Measurements from ENCODE around the gene SLC15A4. TPM values are rescaled to one million over a fixed set of nuclear protein-coding genes. Genes with fewer than 3 reads are reported as not detected.

Gene SLC15A4
- total RNA-seq, 1 experiment from 2014 or later = 21.6 TPM

DNA sequence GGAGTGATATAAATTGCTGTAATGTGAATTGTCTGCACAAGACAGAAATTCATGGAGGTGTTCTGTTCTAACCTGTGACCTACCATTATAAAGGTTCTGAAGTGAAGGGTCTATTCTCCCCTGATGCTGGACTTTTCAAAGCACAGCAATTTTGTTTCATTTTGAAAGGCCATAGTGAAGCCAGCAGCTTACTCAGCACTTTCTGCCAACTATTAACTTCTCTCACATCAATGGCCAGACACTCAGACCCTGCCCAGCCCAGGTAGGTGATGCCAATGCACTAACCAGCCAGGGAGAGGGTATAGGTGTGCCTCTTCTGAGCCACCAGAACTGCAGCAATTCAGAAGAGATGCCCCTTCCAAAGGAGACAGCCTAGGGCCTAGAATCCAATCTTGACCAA lies 43.9 kb downstream of the SLC15A4 start:
- H3T11ph ChIP-seq (ENCODE audit: low read length) = no peak overlapping the region
- no peak overlapping the region for H3K18ac ChIP-seq (ENCODE audit: insufficient read length, low read depth, low read length)
- H3K23ac ChIP-seq (ENCODE audit: insufficient read length, low read depth, low read length) = no peak overlapping the region
- no peaks in the 10 kb centered on the region for H3K23me2 ChIP-seq (ENCODE audit: insufficient read length, low read depth, low read length, poor library complexity, severe bottlenecking)
- no peak overlapping the region for H3K4me2 ChIP-seq (ENCODE audit: insufficient read depth, insufficient read length, low read length)
- no peak overlapping the region for H2AFZ ChIP-seq (ENCODE audit: low read length)
- no peak overlapping the region for H2AK5ac ChIP-seq (ENCODE audit: insufficient read length, low read length)
- Mint-ChIP-seq H3K27me3 (ENCODE audit: low read depth) (peaks cover 11% of the 10 kb centered on the region), H3K4me3 (no peak overlapping the region), H3K27ac (no peak overlapping the region; a peak in 1 of 7 replicates), H3K9me3 (peaks cover 7 to 13% of the 10 kb centered on the region in 2 experiments), H3K4me1 (peaks cover 6% of the 10 kb centered on the region in 2 experiments), H3K36me3 (ENCODE audit: insufficient read depth in 1 of 3, low read depth in 3 of 3) (peaks cover 0 to 9% (median 2%) of the 10 kb centered on the region in 3 experiments; a peak in 4 of 7 replicates)
- no peak overlapping the region for H3K27ac ChIP-seq (ENCODE audit: insufficient read length, low read depth, low read length)
- H3K4me1 ChIP-seq (ENCODE audit: insufficient read depth, low read length) = no peaks in the 10 kb centered on the region
- H3K56ac ChIP-seq (ENCODE audit: insufficient read length, low read depth, low read length) = no peak overlapping the region
- TF ChIP-seq, protein P1, sequence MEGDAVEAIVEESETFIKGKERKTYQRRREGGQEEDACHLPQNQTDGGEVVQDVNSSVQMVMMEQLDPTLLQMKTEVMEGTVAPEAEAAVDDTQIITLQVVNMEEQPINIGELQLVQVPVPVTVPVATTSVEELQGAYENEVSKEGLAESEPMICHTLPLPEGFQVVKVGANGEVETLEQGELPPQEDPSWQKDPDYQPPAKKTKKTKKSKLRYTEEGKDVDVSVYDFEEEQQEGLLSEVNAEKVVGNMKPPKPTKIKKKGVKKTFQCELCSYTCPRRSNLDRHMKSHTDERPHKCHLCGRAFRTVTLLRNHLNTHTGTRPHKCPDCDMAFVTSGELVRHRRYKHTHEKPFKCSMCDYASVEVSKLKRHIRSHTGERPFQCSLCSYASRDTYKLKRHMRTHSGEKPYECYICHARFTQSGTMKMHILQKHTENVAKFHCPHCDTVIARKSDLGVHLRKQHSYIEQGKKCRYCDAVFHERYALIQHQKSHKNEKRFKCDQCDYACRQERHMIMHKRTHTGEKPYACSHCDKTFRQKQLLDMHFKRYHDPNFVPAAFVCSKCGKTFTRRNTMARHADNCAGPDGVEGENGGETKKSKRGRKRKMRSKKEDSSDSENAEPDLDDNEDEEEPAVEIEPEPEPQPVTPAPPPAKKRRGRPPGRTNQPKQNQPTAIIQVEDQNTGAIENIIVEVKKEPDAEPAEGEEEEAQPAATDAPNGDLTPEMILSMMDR (conservative IDR thresholded peaks at IDR 0.05) = no peak
- H2BK15ac ChIP-seq (ENCODE audit: low read depth, low read length) = no peak overlapping the region
- H2BK120ac ChIP-seq (ENCODE audit: low read depth, low read length, poor library complexity, severe bottlenecking) = no peak overlapping the region
- H4K5ac ChIP-seq (ENCODE audit: insufficient read length, low read depth, low read length) = no peak overlapping the region
- peaks cover 2% of the 10 kb centered on the region for H4K20me1 ChIP-seq (ENCODE audit: control insufficient read depth, insufficient read depth, insufficient read length)
- H3K14ac ChIP-seq (ENCODE audit: insufficient read depth, low read length) = no peak overlapping the region
- no peak overlapping the region for H4K8ac ChIP-seq (replicated peaks; ENCODE audit: insufficient read length, low read depth, low read length)
- no peak overlapping the region for H3K4ac ChIP-seq (ENCODE audit: low read depth, low read length)
- no peaks in the 10 kb centered on the region for H3K9me3 ChIP-seq (ENCODE audit: control insufficient read depth, low read depth, low read length)
- no peak overlapping the region for H2BK5ac ChIP-seq (ENCODE audit: insufficient read length, low read length)
- no peak overlapping the region for H4K91ac ChIP-seq (ENCODE audit: insufficient read length, low read depth, low read length)
- no peaks in the 10 kb centered on the region for H3K79me2 ChIP-seq (ENCODE audit: insufficient read depth, low read length)
- no peak for DNase-seq
- H2BK12ac ChIP-seq (ENCODE audit: insufficient read length, low read depth, low read length) = no peak overlapping the region
- H3K9ac ChIP-seq (ENCODE audit: extremely low read depth, insufficient read length, low read length) = no peak overlapping the region
- no peaks in the 10 kb centered on the region for H3K79me1 ChIP-seq (ENCODE audit: insufficient read depth, low read depth, low read length, poor library complexity, severe bottlenecking)
- no peak overlapping the region for H2BK20ac ChIP-seq (ENCODE audit: low read depth, low read length, poor library complexity, severe bottlenecking)
- H3K27me3 ChIP-seq (ENCODE audit: insufficient read depth, low read length) = no peaks in the 10 kb centered on the region
